HepG2 (cell line): ENCODE results near the gene TMEM185B. TPM values are rescaled to one million over a fixed set of nuclear protein-coding genes. Genes with fewer than 3 reads are reported as not detected.

ENCODE experiments used
- ATAC-seq: fragments of 200-7000 bp; cut with Tn5 transposase; 3 replicates; pipeline ENCODE4 v1.9.1; 2020; ENCODE audit warnings: mild to moderate bottlenecking, moderate library complexity
- BruUV-seq: library from RNA; stranded (reverse); fragments of 400-500 nt; replicated peaks from 2 replicates; lab custom pipeline; 2021; lab: Mats Ljungman, UMichigan
- CTCF ChIA-PET: fragments of 300-600 bp; formaldehyde crosslinking; extraction: SDS; loops from one replicate; lab custom pipeline; 2021; ENCODE audit warnings: low total read pairs, inconsistent platforms, low intra/inter-chr PET ratio; lab: Yijun Ruan, JAX
- POLR2A ChIA-PET: fragments of 350-600 bp; sonication (Branson Sonifier 250); formaldehyde crosslinking; loops from one replicate; lab custom pipeline; 2020; ENCODE audit warnings: antibody characterized with exemption, inconsistent platforms; lab: Yijun Ruan, JAX
- DNase-seq: peaks from one replicate; pipeline ENCODE4 v3.0.0-alpha.2; 2015; ENCODE audit warnings: low spot score
- FAIRE-seq: peaks from 3 replicates; lab custom pipeline; 2011; peaks lifted over from hg19 to GRCh38; lab: Jason Lieb, UNC
- H2AFZ ChIP-seq: one replicate; pipeline ENCODE4 v1.6.1; 2011; ENCODE audit warnings: low read length, inconsistent platforms
- H3K27ac ChIP-seq: fragments of 300-600 bp; 3 replicates; pipeline ENCODE4 v1.8.0; 2011; ENCODE audit warnings: mixed run types, mild to moderate bottlenecking, mixed read lengths, low read length, inconsistent platforms; ENCODE audit not compliant: insufficient read depth; ENCODE audit errors: extremely low read length
- H3K27me3 ChIP-seq, 2 experiments: fragments of 200-600 bp in 1 of 2; 2 replicates in 1 of 2; 3 replicates in 1 of 2; pipeline versions ENCODE4 v1.6.0 to v1.8.0; 2011; ENCODE audit warnings: low read length in 2 of 2, mild to moderate bottlenecking in 2 of 2, moderate library complexity in 2 of 2, inconsistent platforms in 1 of 2; ENCODE audit not compliant: insufficient read depth in 2 of 2, control insufficient read depth in 1 of 2
- H3K36me3 ChIP-seq, 2 experiments: fragments of 200-600 bp in 1 of 2; replicated peaks in 1 of 2; 2 replicates in 1 of 2; 3 replicates in 1 of 2; pipeline versions ENCODE4 v1.5.1 to v1.8.0; 2011; ENCODE audit warnings: low read length in 2 of 2, inconsistent platforms in 1 of 2; ENCODE audit not compliant: insufficient read depth in 2 of 2, control insufficient read depth in 1 of 2
- H3K4me1 ChIP-seq: 2 replicates; pipeline ENCODE4 v1.5.1; 2012; ENCODE audit warnings: low read length, inconsistent platforms; ENCODE audit not compliant: insufficient read depth
- H3K4me2 ChIP-seq: 2 replicates; pipeline ENCODE4 v1.6.0; 2011; ENCODE audit warnings: low read depth, low read length, inconsistent platforms
- H3K4me3 ChIP-seq, 3 experiments: fragments of 200-600 bp in 1 of 3; sonication (generic), shearing (Covaris generic) in 1 of 3; replicated peaks in 1 of 3; 2 replicates each; pipeline ENCODE4 v1.5.1; 2011 to 2016; ENCODE audit warnings: low read length in 3 of 3, inconsistent platforms in 2 of 3, low read depth in 2 of 3, mild to moderate bottlenecking in 2 of 3, control low read depth in 1 of 3, mixed read lengths in 1 of 3; ENCODE audit not compliant: insufficient read depth in 1 of 3
- H3K79me2 ChIP-seq: one replicate; pipeline ENCODE4 v1.6.1; 2011; ENCODE audit warnings: low read length, inconsistent platforms; ENCODE audit not compliant: insufficient read depth
- H3K9ac ChIP-seq: 2 replicates; pipeline ENCODE4 v1.6.0; 2011; ENCODE audit warnings: mild to moderate bottlenecking, low read depth, low read length, inconsistent platforms; ENCODE audit not compliant: insufficient read depth
- H3K9me3 ChIP-seq: 2 replicates; pipeline ENCODE4 v1.5.1; 2012; ENCODE audit warnings: mild to moderate bottlenecking, low read length
- H4K20me1 ChIP-seq: 2 replicates; pipeline ENCODE4 v1.6.0; 2011; ENCODE audit warnings: inconsistent platforms, mild to moderate bottlenecking, low read length, moderate library complexity; ENCODE audit not compliant: insufficient read depth
- AGO2 ChIP-seq: fragments of 200-400 bp; formaldehyde crosslinking; optimal IDR thresholded peaks from 2 replicates; pipeline ENCODE3; 2017; ENCODE audit warnings: mild to moderate bottlenecking, low read depth, low read length, moderate library complexity
- ARNT ChIP-seq: fragments of 450-650 bp; IDR thresholded peaks from 2 replicates; pipeline ENCODE4 v1.6.1; 2017
- CEBPG ChIP-seq: IDR thresholded peaks from 2 replicates; pipeline ENCODE4 v1.6.1; 2016
- LCORL ChIP-seq, 2 experiments: fragments of 450-650 bp in 1 of 2; sonication (generic) in 1 of 2; formaldehyde crosslinking in 1 of 2; IDR thresholded peaks; 2 replicates each; pipeline versions ENCODE4 v1.5.0 to v1.6.1; 2017 to 2020; ENCODE audit warnings: antibody characterized with exemption in 1 of 2, missing genetic modification reagents in 1 of 2
- MAFF ChIP-seq: IDR thresholded peaks from 2 replicates; pipeline ENCODE4 v1.6.1; 2011; ENCODE audit warnings: low read depth, low read length, improper control_type of control experiment
- MBD4 ChIP-seq: IDR thresholded peaks from 2 replicates; pipeline ENCODE4 v1.6.1; 2012; ENCODE audit warnings: low read length, inconsistent platforms, borderline replicate concordance
- MXD3 ChIP-seq: IDR thresholded peaks from 2 replicates; pipeline ENCODE4 v1.6.1; 2016; ENCODE audit warnings: mild to moderate bottlenecking, missing biosample characterization, missing genetic modification reagents
- NR1H2 ChIP-seq: sonication (generic); formaldehyde crosslinking; IDR thresholded peaks from 2 replicates; pipeline ENCODE4 v1.8.1; 2022; ENCODE audit warnings: low read depth, missing genetic modification reagents, borderline replicate concordance
- NR3C1 ChIP-seq: sonication (generic); formaldehyde crosslinking; IDR thresholded peaks from 2 replicates; pipeline ENCODE4 v1.4.0; 2020; ENCODE audit warnings: missing genetic modification reagents
- RNF219 ChIP-seq: sonication (generic); formaldehyde crosslinking; IDR thresholded peaks from 2 replicates; pipeline ENCODE4 v1.5.0; 2020; ENCODE audit warnings: mild to moderate bottlenecking, missing genetic modification reagents
- SRSF4 ChIP-seq: fragments of 200-400 bp; formaldehyde crosslinking; IDR thresholded peaks from one replicate; pipeline ENCODE4 v1.6.1; 2018; ENCODE audit warnings: mild to moderate bottlenecking, low read depth, low read length, moderate library complexity; ENCODE audit not compliant: poor library complexity, severe bottlenecking
- ZC3H13 ChIP-seq: sonication (generic); formaldehyde crosslinking; IDR thresholded peaks from 2 replicates; pipeline ENCODE4 v1.8.1; 2023; ENCODE audit warnings: mild to moderate bottlenecking, missing genetic modification reagents, moderate library complexity
- ZFP91 ChIP-seq: sonication (generic); formaldehyde crosslinking; IDR thresholded peaks from 2 replicates; pipeline ENCODE4 v1.9.0; 2022; ENCODE audit warnings: missing genetic modification reagents, mild to moderate bottlenecking, borderline replicate concordance
- ZNF225 ChIP-seq: sonication (generic); formaldehyde crosslinking; IDR thresholded peaks from 2 replicates; pipeline ENCODE4 v1.4.0; 2020; ENCODE audit warnings: mild to moderate bottlenecking, missing genetic modification reagents
- ZNF260 ChIP-seq: sonication (generic); formaldehyde crosslinking; IDR thresholded peaks from 2 replicates; pipeline ENCODE4 v1.4.0; 2020; ENCODE audit warnings: missing genetic modification reagents, low read depth, mild to moderate bottlenecking, borderline replicate concordance
- ZNF460 ChIP-seq: sonication (generic); formaldehyde crosslinking; IDR thresholded peaks from 2 replicates; pipeline ENCODE4 v1.5.1; 2020; ENCODE audit warnings: missing genetic modification reagents, mild to moderate bottlenecking, borderline replicate concordance
- ZNF713 ChIP-seq: sonication (generic); formaldehyde crosslinking; IDR thresholded peaks from 2 replicates; pipeline ENCODE4 v1.4.0; 2020; ENCODE audit warnings: mild to moderate bottlenecking, missing genetic modification reagents
- ZNF792 ChIP-seq: IDR thresholded peaks from 2 replicates; pipeline ENCODE4 v1.6.1; 2016
- WGBS: methylation state at CpG from one replicate; pipeline ENCODE4 v1.1.6; 2017; ENCODE audit warnings: low lambda C conversion rate; 5-methylcytosine and 5-hydroxymethylcytosine counted together
- in situ Hi-C: cut with HindIII; loops from 2 replicates; pipeline ENCODE4 v1.10.0; 2017; ENCODE audit warnings: low pct_unique_long_range_greater_than_20kb; ENCODE audit not compliant: extremely low pct_ligation_motif_present
- intact Hi-C: fragments of 100-400 bp; cut with micrococcal nuclease; formaldehyde crosslinking; loops from one replicate; pipeline ENCODE4 v1.10.0; 2022; ENCODE audit not compliant: unreplicated experiment
- polyA plus RNA-seq, 8 experiments: library from polyadenylated mRNA; depleted of rRNA in 3 of 8; stranded (reverse) in 7 of 8; unstranded in 1 of 8; fragments of >200 nt; fragmentation: Illumina TruSeq in 4 of 8; extraction: Trizol in 4 of 8; gene quantifications; 2 replicates each; pipeline versions ENCODE4 v1.2.1 to v1.2.3, GENCODE V29; 2011 to 2016; ENCODE audit warnings: low read depth in 4 of 8, missing spikeins in 1 of 8, mixed read lengths in 1 of 8; ENCODE audit not compliant: insufficient read depth in 1 of 8
- total RNA-seq, 5 experiments: library from RNA; depleted of rRNA; stranded (reverse); fragments of >200 nt; fragmentation: Illumina TruSeq; extraction: Trizol; gene quantifications; 2 replicates each; pipeline ENCODE4 v1.2.3, GENCODE V29; 2016; ENCODE audit warnings: low read depth in 1 of 5

The TMEM185B gene
- total and polyA plus RNA-seq, 2 of the 13 experiments (the other 11 are each of a cell fraction or from before 2014, with no cell fraction given), result 5.6 to 7.0 TPM

- H3K4me3 ChIP-seq, result no peak overlapping the region
- intact Hi-C loops, result no loop called here
- H3K4me1 ChIP-seq, result peaks cover 22% of the 10 kb centered on the region
- no peak overlapping the region for H3K27ac ChIP-seq
- ATAC-seq, result no peak
- peaks cover 30% of the 10 kb centered on the region for H3K79me2 ChIP-seq
- H3K9me3 ChIP-seq, result peaks cover 5% of the 10 kb centered on the region; the same call in 1 of the 2 replicates
- H3K4me2 ChIP-seq, result no peak overlapping the region
- CTCF ChIA-PET, result no interaction called here
- 73% methylated on average over 2 of the region's 2 CpGs for WGBS
- H2AFZ ChIP-seq, result no peak overlapping the region
- no peak for FAIRE-seq
- BruUV-seq, result no TSS peak
- H4K20me1 ChIP-seq, result no peaks in the 10 kb centered on the region
- no peak for DNase-seq
- H3K27me3 ChIP-seq, result no peaks in the 10 kb centered on the region
- POLR2A ChIA-PET, result no interaction called here
- no peak overlapping the region for H3K9ac ChIP-seq
- no peaks in the 10 kb centered on the region for H3K36me3 ChIP-seq
- in situ Hi-C loops, result no loop called here
- no peak for TF ChIP-seq MXD3 (CRISPR knock-in tag)
- no peak for TF ChIP-seq ZNF792
- no peak for TF ChIP-seq NR3C1 (CRISPR knock-in tag)
- no peak for TF ChIP-seq RNF219 (CRISPR knock-in tag)
- no peak for TF ChIP-seq MBD4
- no peak for TF ChIP-seq ZNF260
- TF ChIP-seq ZNF713 (CRISPR knock-in tag), result no peak
- no peak for TF ChIP-seq MAFF
- TF ChIP-seq SRSF4, result no peak
- no peak for TF ChIP-seq CEBPG (CRISPR knock-in tag)
- no peak for TF ChIP-seq ZNF460
- no peak for TF ChIP-seq ZFP91
- TF ChIP-seq AGO2, result no peak
- no peak for TF ChIP-seq ZNF225 (CRISPR knock-in tag)
- TF ChIP-seq ZC3H13, result no peak
- no peak for TF ChIP-seq LCORL (IDR thresholded peaks at IDR 0.05)
- no peak for TF ChIP-seq LCORL (CRISPR knock-in tag; IDR thresholded peaks at IDR 0.05)
- TF ChIP-seq NR1H2, result no peak
- no peak for TF ChIP-seq ARNT
Measured at GRCh38 chr2:120262150-120262549, 39.0 kb upstream of the TMEM185B start.
